ENCODE results near the gene SENP5. TPM values are rescaled to one million over a fixed set of nuclear protein-coding genes. Genes with fewer than 3 reads are reported as not detected.
"Not testable (repeated sequence)": the region's sequence is repeated elsewhere in the genome, so short reads cannot be mapped to it uniquely, and the experiment has no call there.

Gene SENP5
- total RNA-seq, 4 donors from 2014 or later: 14.5 to 37.8 (median 21.3) TPM

DNA sequence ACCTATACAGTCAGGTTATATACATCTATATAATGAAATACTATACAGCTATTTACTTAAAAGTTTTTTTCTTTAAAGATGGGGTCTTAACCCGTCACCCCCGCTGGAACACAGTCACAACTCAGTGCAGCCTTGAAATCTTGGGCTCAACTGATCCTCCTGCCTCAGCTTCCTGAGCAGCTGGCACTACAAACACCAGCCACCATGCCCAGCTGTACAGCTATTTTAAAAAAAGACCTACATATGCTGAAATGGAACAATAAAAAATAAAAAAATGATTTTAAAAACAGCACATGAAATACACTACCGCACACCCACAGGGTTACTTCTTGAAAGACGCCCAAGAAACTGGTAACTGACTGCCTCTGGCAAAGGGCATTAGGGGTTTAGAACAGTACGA lies 70.9 kb downstream of the SENP5 start:
- WGBS, 2 donors: 85 to 90% methylated on average over 5 of the region's 5 CpGs

DNA sequence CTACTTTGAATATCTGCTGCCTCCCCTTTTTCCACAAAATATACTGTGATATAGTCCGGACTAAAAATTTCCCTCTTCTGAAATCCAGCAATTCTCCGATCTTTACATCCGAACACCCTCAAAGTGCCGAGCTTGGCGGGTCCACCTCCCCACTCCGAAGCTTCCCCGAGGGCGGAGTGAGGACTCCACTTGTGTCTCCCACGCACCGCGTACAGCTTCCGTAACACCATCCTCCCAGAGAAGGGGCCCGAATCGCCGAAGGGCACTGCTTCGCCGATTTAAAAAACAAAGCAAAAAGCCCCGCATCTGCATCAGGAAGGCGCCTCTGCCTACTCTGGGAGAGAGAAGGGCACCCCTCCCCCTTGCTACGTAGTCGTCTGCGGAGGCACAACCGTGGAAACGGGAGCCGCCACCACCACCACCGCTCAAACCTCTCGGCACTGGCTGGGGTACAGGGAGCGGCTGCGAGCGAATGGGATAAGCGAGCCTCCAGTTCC lies 74.1 kb downstream of the SENP5 start:
- Histone ChIP-seq H3K4me3 (peak overlapping the region; percentile 67 to 100 (median 98)), H3K27ac (peak overlapping the region; percentile 93 to 99 (median 96)), H3K4me1 (peaks cover 13 to 40% (median 18%) of the 10 kb centered on the region in 3 donors), H3K36me3 (peaks cover 0 to 53% (median 13%) of the 10 kb centered on the region in 3 donors), H3K9me3 (no peaks in the 10 kb centered on the region), H3K27me3 (no peaks in the 10 kb centered on the region)
- WGBS, 2 donors: 0% methylated on average over 5 to 20 of the region's 31 CpGs
- intact Hi-C loops (cut with DNase I): no loop called here
- no peak for DNase-seq
- TF ChIP-seq CTCF (IDR thresholded peaks at IDR 0.05) (no peak), POLR2A (IDR thresholded peaks at IDR 0.05) (no peak)

More for the DNA sequence above, 70.9 kb downstream of the SENP5 start:
- no peaks in the 10 kb centered on the region for H3K27me3 ChIP-seq
- H3K4me1 ChIP-seq: peaks cover 12 to 27% (median 13%) of the 10 kb centered on the region in 3 donors
- H3K4me3 ChIP-seq: no peak overlapping the region
- H3K36me3 ChIP-seq: peaks cover 6 to 65% (median 33%) of the 10 kb centered on the region in 3 donors
- no peaks in the 10 kb centered on the region for H3K9me3 ChIP-seq
- no peak for DNase-seq
- H3K27ac ChIP-seq: no peak overlapping the region
- TF ChIP-seq CTCF (IDR thresholded peaks at IDR 0.05) (no peak), POLR2A (IDR thresholded peaks at IDR 0.05) (no peak)
- intact Hi-C loops (cut with DNase I): no loop called here

DNA sequence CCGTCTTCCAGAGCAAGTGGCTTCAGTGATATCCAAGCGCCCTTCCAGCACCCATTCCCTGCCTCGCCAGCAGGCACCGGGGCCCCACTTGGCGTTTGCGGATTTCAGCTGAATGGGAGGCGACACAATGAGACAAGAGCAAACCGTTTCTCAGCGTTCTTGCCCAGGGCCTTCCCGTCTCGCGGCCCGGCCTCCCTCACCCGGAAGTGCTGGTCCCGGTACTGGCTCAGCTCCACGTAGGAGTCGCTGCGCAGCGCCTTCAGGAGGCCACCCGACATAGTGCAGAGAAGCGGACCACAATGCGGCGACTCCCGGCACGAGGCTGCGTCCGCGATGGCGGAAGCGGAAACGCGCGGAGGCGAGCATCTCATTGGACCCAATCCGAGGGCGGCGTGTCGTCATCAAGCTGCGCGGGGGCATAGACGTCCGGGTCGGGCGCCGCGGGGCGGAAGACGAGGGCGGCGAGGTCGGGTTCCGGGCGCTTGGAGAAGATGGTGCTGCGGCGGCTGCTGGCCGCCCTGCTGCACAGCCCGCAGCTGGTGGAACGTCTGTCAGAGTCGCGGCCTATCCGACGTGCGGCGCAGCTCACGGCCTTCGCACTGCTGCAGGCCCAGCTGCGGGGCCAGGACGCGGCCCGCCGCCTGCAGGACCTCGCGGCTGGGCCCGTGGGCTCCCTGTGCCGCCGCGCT lies 74.7 kb downstream of the SENP5 start, which contains the start of gene NCBP2:
Gene NCBP2, minus strand, starts transcription at position 303 of the 689 bp plus-strand sequence. Its CDS starts 25 bp downstream, at position 278.
- 0% methylated on average over 2 of the region's 77 CpGs; no CpG with 5 or more reads in 1 of the 2 donors for WGBS, 2 donors
- Histone ChIP-seq H3K36me3 (peaks cover 0 to 47% (median 8%) of the 10 kb centered on the region in 3 donors), H3K27me3 (no peaks in the 10 kb centered on the region), H3K9me3 (no peaks in the 10 kb centered on the region), H3K4me1 (peaks cover 13 to 40% (median 18%) of the 10 kb centered on the region in 3 donors), H3K27ac (peak within 1 kb of the TSS; percentile 93 to 99 (median 96)), H3K4me3 (peak within 1 kb of the TSS; percentile 67 to 100 (median 98))
- TF ChIP-seq POLR2A (IDR thresholded peaks at IDR 0.05): peak in 3 of 4 donors; percentile 66 to 82 (median 79)
- TF ChIP-seq CTCF (IDR thresholded peaks at IDR 0.05): peak; percentile 32 to 76 (median 65)
- peak; percentile 94 for DNase-seq
- intact Hi-C loops (cut with DNase I): no loop called here

DNA sequence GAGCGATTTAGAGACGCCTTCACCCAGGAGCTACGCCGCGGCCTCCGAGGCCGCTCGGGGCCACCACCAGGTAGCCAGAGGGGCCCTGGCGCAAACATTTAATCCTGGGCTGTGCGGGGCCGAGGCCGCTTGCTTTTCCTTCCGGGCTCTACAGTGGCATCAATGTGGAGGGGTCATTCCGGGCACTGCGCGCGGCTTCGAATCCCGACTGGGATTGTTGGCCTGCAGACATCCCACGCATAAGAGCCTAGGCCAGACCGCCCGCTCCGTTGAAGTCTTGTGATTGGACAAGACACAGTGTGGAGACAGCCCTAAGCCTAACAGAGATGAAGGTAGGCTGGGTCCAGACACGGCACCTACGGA lies 75.2 kb downstream of the SENP5 start:
- DNase-seq: no peak
- intact Hi-C loops (cut with DNase I): no loop called here
- Histone ChIP-seq H3K9me3 (no peaks in the 10 kb centered on the region), H3K36me3 (peaks cover 0 to 42% (median 2%) of the 10 kb centered on the region in 3 donors), H3K4me3 (peak overlapping the region; percentile 67 to 100 (median 98)), H3K27me3 (no peaks in the 10 kb centered on the region), H3K4me1 (peaks cover 13 to 40% (median 18%) of the 10 kb centered on the region in 3 donors), H3K27ac (peak overlapping the region; percentile 93 to 99 (median 96))
- TF ChIP-seq POLR2A (IDR thresholded peaks at IDR 0.05) (no peak), CTCF (IDR thresholded peaks at IDR 0.05) (no peak)
- 0% methylated on average over 2 to 6 of the region's 25 CpGs for WGBS, 2 donors

- H3K9me3 ChIP-seq; H3K27me3 ChIP-seq; DNase-seq; intact Hi-C loops (cut with DNase I); H3K27ac ChIP-seq: not testable (repeated sequence)
- peaks cover 0 to 28% (median 0%) of the 10 kb centered on the region in 3 donors for H3K36me3 ChIP-seq
- 75 to 84% methylated on average over 5 to 13 of the region's 14 CpGs for WGBS, 2 donors
- peaks cover 13 to 40% (median 18%) of the 10 kb centered on the region in 3 donors for H3K4me1 ChIP-seq
- peak overlapping the region in 1 of 4 donors; percentile 100 for H3K4me3 ChIP-seq
These were observed 76.5 kb downstream of the SENP5 start for GRCh38 chr3:196944037-196944790.
